Embryonic facial prominence (tissue), 1 donor: ENCODE data around the gene MTHFR.
A peak's percentile ranks its signal among the peaks of the same experiment; 100 is the strongest.
"Not testable (repeated sequence)": the region's sequence is repeated elsewhere in the genome, so short reads cannot be mapped to it uniquely, and the experiment has no call there.

Experiments used
- DNase-seq: peaks from one replicate; pipeline ENCODE4 v3.0.0-alpha.2; 2016; ENCODE audit errors: extremely low spot score

Gene MTHFR

GRCh38 chr1:11833497-11833896 lies 27.7 kb upstream of the MTHFR start:
- no peak for DNase-seq

GRCh38 chr1:11831945-11832725 lies 26.4 kb upstream of the MTHFR start:
- no peak for DNase-seq

- no peak for DNase-seq
These were observed 22.7 kb upstream of the MTHFR start for GRCh38 chr1:11828511-11828910.

GRCh38 chr1:11826946-11827345 lies 21.2 kb upstream of the MTHFR start:
- DNase-seq, result no peak

- no peak for DNase-seq
These were observed 19.4 kb upstream of the MTHFR start for GRCh38 chr1:11825131-11825530.

GRCh38 chr1:11823366-11824137 lies 17.8 kb upstream of the MTHFR start:
- no peak for DNase-seq

GRCh38 chr1:11822091-11822490 lies 16.3 kb upstream of the MTHFR start:
- no peak for DNase-seq

GRCh38 chr1:11817192-11817591 lies 11.4 kb upstream of the MTHFR start:
- no peak for DNase-seq

GRCh38 chr1:11813021-11813420 lies 7.3 kb upstream of the MTHFR start:
- DNase-seq, result no peak

GRCh38 chr1:11807133-11807532 lies 1.4 kb upstream of the MTHFR start:
- DNase-seq, result no peak

GRCh38 chr1:11806307-11806936 lies 658 bp upstream of the MTHFR start:
- no peak for DNase-seq

GRCh38 chr1:11804666-11805421 lies 920 bp downstream of the MTHFR start:
- DNase-seq, result no peak

- not testable (repeated sequence) for DNase-seq
These were observed 1.7 kb downstream of the MTHFR start for GRCh38 chr1:11803924-11804665.

GRCh38 chr1:11802973-11803885 lies 2.5 kb downstream of the MTHFR start:
- peak; percentile 82 for DNase-seq

- no peak for DNase-seq
These were observed 3.2 kb downstream of the MTHFR start for GRCh38 chr1:11802616-11802972.

GRCh38 chr1:11800756-11801433 lies 4.9 kb downstream of the MTHFR start:
- DNase-seq, result no peak

GRCh38 chr1:11800391-11800755 lies 5.4 kb downstream of the MTHFR start:
- DNase-seq, result no peak

- DNase-seq, result no peak
These were observed 5.9 kb downstream of the MTHFR start for GRCh38 chr1:11799896-11800295.

- DNase-seq, result no peak
These were observed 6.7 kb downstream of the MTHFR start for GRCh38 chr1:11799099-11799498.
